Memory B cell (primary cell): ENCODE results near the gene PDE6C.

ENCODE experiments used
- ATAC-seq: fragments of 150-1000 bp; cut with Tn5 transposase; 2 replicates; pipeline ENCODE4 v1.10.0; 2021; ENCODE audit warnings: low read depth, mild to moderate bottlenecking, moderate library complexity
- DNase-seq, 2 donors: peaks; one replicate each; pipeline ENCODE4 v3.0.0; 2022; ENCODE audit warnings: low spot score in 2 of 2
- H3K27ac Mint-ChIP-seq: one replicate; pipeline ENCODE4 v1.8.0; 2022; ENCODE audit warnings: mild to moderate bottlenecking, moderate library complexity, mixed read lengths
- H3K27me3 Mint-ChIP-seq: one replicate; pipeline ENCODE4 v1.8.0; 2022; ENCODE audit warnings: mixed read lengths
- H3K36me3 Mint-ChIP-seq: one replicate; pipeline ENCODE4 v1.8.0; 2022; ENCODE audit warnings: mild to moderate bottlenecking, mixed read lengths
- H3K4me1 Mint-ChIP-seq: one replicate; pipeline ENCODE4 v1.8.0; 2022; ENCODE audit warnings: mixed read lengths
- H3K4me3 Mint-ChIP-seq: one replicate; pipeline ENCODE4 v1.8.0; 2022; ENCODE audit warnings: mild to moderate bottlenecking, moderate library complexity, mixed read lengths
- H3K9me3 Mint-ChIP-seq: one replicate; pipeline ENCODE4 v1.8.0; 2022; ENCODE audit warnings: mixed read lengths

The PDE6C gene

DNA sequence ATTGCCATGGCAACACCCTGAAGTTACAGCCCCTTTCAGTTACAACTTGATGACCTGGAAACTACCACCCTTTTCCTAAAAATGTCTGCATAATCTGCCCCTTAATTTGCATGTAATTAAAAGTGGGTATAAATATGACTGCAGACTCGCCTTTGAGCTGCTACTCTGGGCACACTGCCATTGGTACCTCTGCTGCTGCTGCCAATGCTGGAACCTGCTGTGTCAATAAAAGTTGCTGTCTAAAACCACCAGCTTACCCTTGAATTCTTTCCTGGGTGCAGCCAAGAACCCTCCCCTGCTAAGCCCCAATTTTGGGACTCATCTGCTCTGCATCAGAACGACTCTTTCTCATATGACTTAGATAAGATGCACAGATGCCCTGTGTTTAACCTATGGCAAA lies 100.3 kb downstream of the PDE6C start:
- peaks cover 6% of the 10 kb centered on the region for H3K4me1 Mint-ChIP-seq
- H3K27me3 Mint-ChIP-seq, result peaks cover 3% of the 10 kb centered on the region
- no peaks in the 10 kb centered on the region for H3K9me3 Mint-ChIP-seq
- H3K4me3 Mint-ChIP-seq, result no peak overlapping the region
- H3K36me3 Mint-ChIP-seq, result no peaks in the 10 kb centered on the region
- no peak for ATAC-seq
- H3K27ac Mint-ChIP-seq, result no peak overlapping the region
- DNase-seq, result no peak

GRCh38 chr10:93715345-93715744 lies 103.0 kb downstream of the PDE6C start:
- Mint-ChIP-seq H3K4me1 (peaks cover 12% of the 10 kb centered on the region), H3K27ac (peak overlapping the region; percentile 2), H3K4me3 (no peak overlapping the region), H3K36me3 (no peaks in the 10 kb centered on the region), H3K27me3 (peaks cover 2% of the 10 kb centered on the region), H3K9me3 (no peaks in the 10 kb centered on the region)
- DNase-seq, result peak in 1 of 2 donors; percentile 7
- peak; percentile 87 for ATAC-seq
